HG03378 (cell line): ENCODE data around the gene HRH1.
"Not testable (repeated sequence)": the region's sequence is repeated elsewhere in the genome, so short reads cannot be mapped to it uniquely, and the experiment has no call there.

Experiments
- ATAC-seq: cut with Tn5 transposase; IDR thresholded peaks from one replicate; pipeline ENCODE4 v1.9.1; 2021; ENCODE audit warnings: mild to moderate bottlenecking, moderate library complexity; ENCODE audit not compliant: unreplicated experiment

Gene HRH1

GRCh38 chr3:11168881-11169805, 14.8 kb downstream of the HRH1 start:
- ATAC-seq: no peak

- no peak for ATAC-seq
These were observed 15.9 kb downstream of the HRH1 start for GRCh38 chr3:11170052-11170770.

- ATAC-seq: no peak
These were observed 17.9 kb downstream of the HRH1 start for GRCh38 chr3:11172096-11172690.

GRCh38 chr3:11173828-11174465, 19.7 kb downstream of the HRH1 start:
- ATAC-seq: no peak

- ATAC-seq: no peak
These were observed 24.1 kb downstream of the HRH1 start for GRCh38 chr3:11178421-11178820.

- ATAC-seq: not testable (repeated sequence)
These were observed 30.2 kb downstream of the HRH1 start for GRCh38 chr3:11184328-11184969.

- ATAC-seq: no peak
These were observed 30.9 kb downstream of the HRH1 start for GRCh38 chr3:11185144-11185543.

- no peak for ATAC-seq
These were observed 31.4 kb downstream of the HRH1 start for GRCh38 chr3:11185564-11186317.

- no peak for ATAC-seq
These were observed 32.0 kb downstream of the HRH1 start for GRCh38 chr3:11186318-11186692.

GRCh38 chr3:11186771-11187191, 32.5 kb downstream of the HRH1 start:
- ATAC-seq: no peak

- no peak for ATAC-seq
These were observed 33.4 kb downstream of the HRH1 start for GRCh38 chr3:11187681-11188080.

GRCh38 chr3:11188231-11188630, 33.9 kb downstream of the HRH1 start:
- no peak for ATAC-seq

- no peak for ATAC-seq
These were observed 40.9 kb downstream of the HRH1 start for GRCh38 chr3:11195201-11195600.

- ATAC-seq: no peak
These were observed 41.5 kb downstream of the HRH1 start for GRCh38 chr3:11195721-11196332.

GRCh38 chr3:11197484-11197883, 43.2 kb downstream of the HRH1 start:
- no peak for ATAC-seq

- no peak for ATAC-seq
These were observed 43.8 kb downstream of the HRH1 start for GRCh38 chr3:11198070-11198469.

- no peak for ATAC-seq
These were observed 44.2 kb downstream of the HRH1 start for GRCh38 chr3:11198495-11198894.

- ATAC-seq: no peak
These were observed 45.9 kb downstream of the HRH1 start for GRCh38 chr3:11199902-11200845.
